SIG-M5 (cell line): ENCODE results near the gene KIAA1549.
"Not testable (repeated sequence)": the region's sequence is repeated elsewhere in the genome, so short reads cannot be mapped to it uniquely, and the experiment has no call there.

ENCODE experiments used
- DNase-seq: peaks from one replicate; lab custom pipeline; 2025; lab: John Stamatoyannopoulos, UW

The KIAA1549 gene

GRCh38 chr7:138944592-138944991, 36.6 kb downstream of the KIAA1549 start:
- no peak for DNase-seq

GRCh38 chr7:138943061-138943460, 38.1 kb downstream of the KIAA1549 start:
- no peak for DNase-seq

GRCh38 chr7:138941545-138941944, 39.6 kb downstream of the KIAA1549 start:
- DNase-seq, result no peak

GRCh38 chr7:138940602-138941001, 40.6 kb downstream of the KIAA1549 start:
- not testable (repeated sequence) for DNase-seq

GRCh38 chr7:138937484-138937883, 43.7 kb downstream of the KIAA1549 start:
- no peak for DNase-seq

GRCh38 chr7:138935465-138936011, 45.7 kb downstream of the KIAA1549 start:
- DNase-seq, result no peak

- no peak for DNase-seq
Measured at GRCh38 chr7:138934861-138935260, 46.3 kb downstream of the KIAA1549 start.

- DNase-seq, result no peak
Measured at GRCh38 chr7:138934367-138934766, 46.8 kb downstream of the KIAA1549 start.

- DNase-seq, result no peak
Measured at GRCh38 chr7:138932870-138933269, 48.3 kb downstream of the KIAA1549 start.

GRCh38 chr7:138932427-138932826, 48.8 kb downstream of the KIAA1549 start:
- DNase-seq, result no peak

GRCh38 chr7:138929969-138930368, 51.2 kb downstream of the KIAA1549 start:
- DNase-seq, result no peak

- no peak for DNase-seq
Measured at GRCh38 chr7:138926241-138926612, 55.0 kb downstream of the KIAA1549 start.

- DNase-seq, result no peak
Measured at GRCh38 chr7:138924501-138925225, 56.5 kb downstream of the KIAA1549 start.

GRCh38 chr7:138921277-138921676, 59.9 kb downstream of the KIAA1549 start:
- DNase-seq, result no peak

GRCh38 chr7:138919911-138920310, 61.3 kb downstream of the KIAA1549 start:
- no peak for DNase-seq

- no peak for DNase-seq
Measured at GRCh38 chr7:138919216-138919615, 62.0 kb downstream of the KIAA1549 start.

GRCh38 chr7:138918756-138919155, 62.4 kb downstream of the KIAA1549 start:
- DNase-seq, result no peak

- DNase-seq, result no peak
Measured at GRCh38 chr7:138918176-138918575, 63.0 kb downstream of the KIAA1549 start.

GRCh38 chr7:138917771-138918170, 63.4 kb downstream of the KIAA1549 start:
- DNase-seq, result no peak

- no peak for DNase-seq
Measured at GRCh38 chr7:138916731-138917130, 64.5 kb downstream of the KIAA1549 start.

GRCh38 chr7:138916275-138916674, 64.9 kb downstream of the KIAA1549 start:
- no peak for DNase-seq

- no peak for DNase-seq
Measured at GRCh38 chr7:138913783-138914182, 67.4 kb downstream of the KIAA1549 start.

GRCh38 chr7:138911007-138911406, 70.2 kb downstream of the KIAA1549 start:
- no peak for DNase-seq

GRCh38 chr7:138907850-138908249, 73.3 kb downstream of the KIAA1549 start:
- DNase-seq, result no peak
